HG03565 (cell line): ENCODE data around the gene MBP.
A peak's percentile ranks its signal among the peaks of the same experiment; 100 is the strongest.

Source experiments
- ATAC-seq: cut with Tn5 transposase; IDR thresholded peaks from one replicate; pipeline ENCODE4 v1.9.1; 2021; ENCODE audit warnings: mild to moderate bottlenecking, moderate library complexity; ENCODE audit not compliant: unreplicated experiment

Gene MBP

GRCh38 chr18:77103187-77103850 is 29.3 kb downstream of the MBP start:
- no peak for ATAC-seq

- ATAC-seq: peak; percentile 78
Measured at GRCh38 chr18:77102259-77103040, 30.1 kb downstream of the MBP start.

GRCh38 chr18:77101410-77102258 is 30.9 kb downstream of the MBP start:
- ATAC-seq: peak; percentile 24

GRCh38 chr18:77100751-77101355 is 31.7 kb downstream of the MBP start:
- ATAC-seq: no peak

- ATAC-seq: no peak
Measured at GRCh38 chr18:77099485-77100370, 32.9 kb downstream of the MBP start.

GRCh38 chr18:77098538-77099174 is 33.9 kb downstream of the MBP start:
- no peak for ATAC-seq

- no peak for ATAC-seq
Measured at GRCh38 chr18:77098029-77098428, 34.6 kb downstream of the MBP start.

GRCh38 chr18:77096936-77097886 is 35.4 kb downstream of the MBP start:
- no peak for ATAC-seq

GRCh38 chr18:77095391-77096371 is 36.9 kb downstream of the MBP start:
- no peak for ATAC-seq

- no peak for ATAC-seq
Measured at GRCh38 chr18:77093586-77093985, 39.0 kb downstream of the MBP start.

GRCh38 chr18:77093067-77093430 is 39.5 kb downstream of the MBP start:
- ATAC-seq: no peak

- ATAC-seq: no peak
Measured at GRCh38 chr18:77092104-77093066, 40.2 kb downstream of the MBP start.

- ATAC-seq: no peak
Measured at GRCh38 chr18:77091366-77091765, 41.2 kb downstream of the MBP start.

- no peak for ATAC-seq
Measured at GRCh38 chr18:77090546-77091174, 41.9 kb downstream of the MBP start.

GRCh38 chr18:77089723-77090285 is 42.8 kb downstream of the MBP start:
- no peak for ATAC-seq
